Adrenal gland (tissue), 12 donors: ENCODE results near the gene TLK2. TPM values are rescaled to one million over a fixed set of nuclear protein-coding genes. Genes with fewer than 3 reads are reported as not detected.
A peak's percentile ranks its signal among the peaks of the same experiment; 100 is the strongest.
"Not testable (repeated sequence)": the region's sequence is repeated elsewhere in the genome, so short reads cannot be mapped to it uniquely, and the experiment has no call there.

ENCODE experiments used
- DNase-seq, 7 donors: peaks; one replicate each; pipeline ENCODE4 v3.0.0-alpha.2; 2019 to 2020
- H3K27ac ChIP-seq, 5 donors: fragments of 200-600 bp; sonication (generic) in 4 of 5; 1 replicate in 3 of 5; 2 replicates in 2 of 5; pipeline versions ENCODE4 v1.5.1 to v1.8.0; 2016 to 2020; ENCODE audit warnings: mild to moderate bottlenecking in 1 of 5
- H3K27me3 ChIP-seq: fragments of 200-600 bp; 2 replicates; pipeline ENCODE4 v1.8.0; 2021
- H3K36me3 ChIP-seq, 2 donors: fragments of 200-600 bp; replicated peaks in 1 of 2; 1 replicate in 1 of 2; 2 replicates in 1 of 2; pipeline versions ENCODE4 v1.5.1 to v1.8.0; 2018 to 2022
- H3K4me1 ChIP-seq, 2 donors: fragments of 200-600 bp; replicated peaks in 1 of 2; 1 replicate in 1 of 2; 2 replicates in 1 of 2; pipeline versions ENCODE4 v1.5.1 to v1.8.0; 2018 to 2021
- H3K4me3 ChIP-seq, 4 donors: fragments of 200-600 bp; sonication (generic) in 3 of 4; one replicate each; pipeline ENCODE4 v1.5.1; 2016 to 2018
- H3K9me3 ChIP-seq, 3 donors: fragments of 200-600 bp; sonication (generic) in 1 of 3; replicated peaks in 1 of 3; 1 replicate in 2 of 3; 2 replicates in 1 of 3; pipeline versions ENCODE4 v1.5.1 to v1.8.0; 2016 to 2021
- WGBS, 4 donors: extraction: QIAGEN DNeasy Blood & Tissue Kit in 2 of 4; methylation state at CpG; one replicate each; pipeline versions ENCODE4 v1.1.5 to v1.1.7; 2013 to 2017; 5-methylcytosine and 5-hydroxymethylcytosine counted together
- intact Hi-C, 2 donors: fragments of 100-400 bp; cut with DNase I; formaldehyde crosslinking; loops; one replicate each; pipeline versions ENCODE4 v1.14.1 to v1.15.0; 2022 to 2023
- polyA plus RNA-seq, 3 donors: library from polyadenylated mRNA; stranded (reverse); fragments of 200-250 nt in 2 of 3; fragments of 350-450 nt in 1 of 3; fragmentation: Illumina TruSeq in 1 of 3; extraction: RNeasy Lipid Tissue Mini Kit (QIAGEN cat#74804) in 1 of 3; gene quantifications; one replicate each; pipeline ENCODE4 v1.2.3, GENCODE V29; 2013 to 2014
- total RNA-seq, 9 donors: library from RNA; depleted of rRNA in 4 of 9; stranded (reverse); fragments of >200 nt in 4 of 9; fragments of 120-200 nt in 1 of 9; fragmentation: NEBNext Ultra II Directional in 1 of 9; extraction: Animal tissue kit (Norgen Biotek cat#: 25700) in 1 of 9; gene quantifications; one replicate each; pipeline versions ENCODE4 v1.1.0 to v1.2.4, GENCODE V29; 2013 to 2023
- donor health status: healthy with polysubstance abuse.
- donor health status: Bipolar disorder and iron deficiency.
- donor health status: DM: yes; HTN: yes; CAD: no.
- donor health status: DM: no; HTN: no; CAD: no.
- donor health status: DM: no; HTN: no; CAD: no.
- donor health status: DM: yes; HTN: yes; CAD: no.

TLK2 gene
- total and polyA plus RNA-seq, 12 donors, result 13.2 to 68.3 (median 31.2) TPM

DNA sequence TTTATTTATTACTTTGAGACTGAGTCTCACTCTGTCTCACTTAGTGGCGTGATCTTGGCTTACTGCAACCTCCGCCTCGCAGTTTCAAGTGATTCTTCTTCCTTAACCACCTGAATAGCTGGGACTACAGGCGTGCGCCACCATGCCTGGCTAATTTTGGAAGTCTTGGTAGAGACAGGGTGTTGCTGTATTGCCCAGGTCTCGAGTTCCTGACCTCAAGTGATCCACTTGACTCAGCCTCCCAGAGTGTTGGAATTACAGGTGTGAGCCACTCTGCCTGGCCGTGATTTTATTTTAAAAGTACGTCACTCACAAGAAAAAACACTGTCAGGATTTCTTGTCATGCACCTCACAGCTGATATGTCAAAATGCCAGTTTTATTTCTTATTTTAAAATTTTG is 26.2 kb downstream of the TLK2 start:
- H3K4me1 ChIP-seq, result peaks cover 9 to 14% of the 10 kb centered on the region in 2 donors
- DNase-seq, H3K9me3 ChIP-seq, H3K27me3 ChIP-seq, H3K27ac ChIP-seq, intact Hi-C loops, H3K36me3 ChIP-seq, H3K4me3 ChIP-seq: not testable (repeated sequence)
- 93 to 96% (median 95%) methylated on average over 8 of the region's 8 CpGs for WGBS, 4 donors

DNA sequence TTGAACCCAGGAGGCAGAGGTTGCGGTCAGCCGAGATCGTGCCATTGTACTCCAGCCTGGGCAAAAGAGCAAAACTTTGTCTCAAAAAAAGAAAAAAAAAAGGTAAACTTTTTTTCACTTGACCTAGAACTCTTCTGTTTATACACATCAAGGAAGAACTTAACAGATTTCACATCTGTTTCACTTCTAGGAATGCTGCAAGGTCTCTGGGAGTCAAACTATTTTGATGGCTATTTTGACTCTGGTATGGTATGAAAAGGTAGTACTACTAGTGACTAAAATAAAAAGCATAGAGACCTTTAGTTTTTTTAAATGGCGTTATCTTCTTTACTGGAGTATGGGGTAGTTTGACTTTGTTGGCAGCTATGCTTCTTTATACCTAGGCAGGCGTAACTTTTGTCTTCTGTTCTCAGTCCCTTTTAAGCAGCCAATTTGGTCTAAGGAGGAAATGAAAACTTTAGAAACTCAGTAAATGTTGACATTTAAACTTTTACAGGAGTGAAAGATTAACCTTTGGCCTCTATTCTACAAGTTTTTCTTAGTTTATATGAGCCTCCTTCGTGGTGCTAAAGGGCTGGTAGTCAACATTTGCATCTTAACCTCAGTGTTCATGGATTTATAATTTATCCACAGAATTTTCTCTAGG is 28.7 kb downstream of the TLK2 start:
- H3K4me1 ChIP-seq, result peaks cover 9 to 24% of the 10 kb centered on the region in 2 donors
- H3K27me3 ChIP-seq, H3K36me3 ChIP-seq, intact Hi-C loops, DNase-seq, H3K9me3 ChIP-seq, H3K27ac ChIP-seq, H3K4me3 ChIP-seq: not testable (repeated sequence)
- WGBS, 4 donors, result 44 to 54% (median 47%) methylated on average over 6 of the region's 6 CpGs

DNA sequence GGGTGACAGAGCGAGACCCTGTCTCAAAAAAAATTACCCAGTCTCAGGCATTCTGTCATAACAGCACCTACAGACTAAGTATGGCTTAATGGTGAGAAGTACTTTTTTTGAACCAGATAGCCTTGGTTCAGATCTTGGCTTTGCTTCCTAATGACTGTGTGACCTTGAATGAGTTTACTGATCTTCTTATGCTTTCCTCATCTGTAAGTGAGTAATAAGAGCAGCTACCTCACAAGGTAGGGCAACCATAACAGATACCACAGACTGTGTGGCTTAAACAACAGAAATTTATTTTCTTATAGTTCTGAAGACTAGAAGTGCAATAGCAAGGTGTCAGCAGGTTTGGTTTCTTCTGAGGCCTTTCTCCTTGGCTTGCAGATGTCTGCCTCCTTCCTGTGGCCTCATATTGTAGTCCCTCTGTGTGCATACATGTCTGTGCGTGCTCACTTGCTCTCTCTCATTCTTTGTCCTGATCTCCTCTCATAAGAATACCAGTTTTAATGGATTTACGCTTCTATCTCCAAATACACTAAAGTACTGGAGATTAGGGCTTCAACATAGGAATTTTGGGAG is 31.7 kb downstream of the TLK2 start:
- H3K36me3 ChIP-seq, intact Hi-C loops, DNase-seq, H3K4me3 ChIP-seq, H3K27me3 ChIP-seq, H3K9me3 ChIP-seq: not testable (repeated sequence)
- WGBS, 4 donors, result 82 to 95% (median 90%) methylated on average over 2 to 3 of the region's 3 CpGs
- peaks cover 9 to 24% of the 10 kb centered on the region in 2 donors for H3K4me1 ChIP-seq
- H3K27ac ChIP-seq, result peak overlapping the region in 3 of 5 donors; percentile 45 to 62 (median 60)

DNA sequence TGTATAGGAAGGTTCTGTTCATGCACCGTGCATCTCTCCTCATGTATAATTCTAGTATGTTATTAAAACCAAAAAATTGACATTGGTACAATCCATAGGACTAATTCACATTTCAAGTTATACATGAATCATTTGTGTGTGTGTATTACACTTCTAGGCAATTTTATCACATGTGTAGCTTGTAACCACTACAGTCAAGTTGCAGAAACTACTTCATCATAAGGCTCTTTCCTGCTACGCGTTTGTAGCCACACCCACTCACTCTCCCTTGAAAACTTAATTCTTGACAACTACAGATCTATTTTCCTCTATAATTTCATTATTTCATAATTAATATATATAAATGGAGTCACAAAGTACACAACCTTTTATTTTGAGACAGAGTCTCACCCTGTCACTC is 32.4 kb downstream of the TLK2 start:
- Histone ChIP-seq H3K27ac (peak overlapping the region in 3 of 5 donors; percentile 45 to 62 (median 60)), H3K4me1 (peaks cover 9 to 24% of the 10 kb centered on the region in 2 donors)
- H3K9me3 ChIP-seq, H3K4me3 ChIP-seq, DNase-seq, H3K27me3 ChIP-seq, intact Hi-C loops, H3K36me3 ChIP-seq: not testable (repeated sequence)
- 64 to 79% (median 71%) methylated on average over 3 of the region's 3 CpGs for WGBS, 4 donors

DNA sequence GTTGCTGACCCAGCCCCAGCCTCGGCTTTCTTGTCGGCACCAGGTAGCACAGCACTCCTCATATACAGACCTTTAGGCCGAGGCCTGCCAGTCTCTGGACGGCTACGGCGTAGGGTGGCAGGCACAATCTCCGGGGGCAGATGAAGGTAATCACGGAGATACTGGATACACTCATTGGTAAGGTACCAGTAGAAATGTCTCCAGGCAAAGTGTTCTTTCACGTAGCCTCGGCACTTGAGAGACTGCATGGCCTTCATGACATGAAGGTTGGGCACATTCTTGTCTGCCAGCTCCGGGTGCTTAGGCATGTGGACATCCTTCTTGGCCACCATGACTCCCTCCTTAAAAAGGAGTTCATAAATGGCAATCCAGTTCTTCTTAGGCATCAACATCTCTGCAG is 37.8 kb downstream of the TLK2 start:
- H3K4me3 ChIP-seq, H3K27ac ChIP-seq, H3K36me3 ChIP-seq, DNase-seq, H3K27me3 ChIP-seq, H3K9me3 ChIP-seq, H3K4me1 ChIP-seq, intact Hi-C loops: not testable (repeated sequence)
- WGBS, 4 donors, result 81 to 93% (median 88%) methylated on average over 11 of the region's 11 CpGs

DNA sequence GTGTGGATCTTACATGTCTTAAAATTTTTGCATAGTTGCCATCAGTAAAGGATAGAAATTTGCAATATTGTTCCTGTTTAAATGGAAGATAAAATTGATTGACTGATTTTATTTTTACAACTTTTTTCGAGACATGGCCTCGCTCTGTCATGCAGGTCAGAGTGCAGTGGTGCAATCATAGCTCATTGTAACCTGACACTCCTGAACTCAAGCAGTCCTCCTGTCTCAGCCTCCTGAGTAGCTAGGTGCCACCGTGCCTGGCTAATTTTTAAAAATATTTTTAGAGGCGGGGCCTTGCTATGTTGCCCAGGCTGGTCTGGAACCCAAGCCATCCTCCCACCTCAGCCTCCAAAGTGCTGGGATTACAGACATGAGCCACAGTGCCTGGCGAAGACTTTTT is 42.7 kb downstream of the TLK2 start:
- H3K9me3 ChIP-seq, H3K4me1 ChIP-seq, intact Hi-C loops, H3K27me3 ChIP-seq, H3K4me3 ChIP-seq, DNase-seq, H3K27ac ChIP-seq: not testable (repeated sequence)
- 84 to 89% (median 87%) methylated on average over 5 of the region's 5 CpGs for WGBS, 4 donors
- peaks cover 0 to 16% of the 10 kb centered on the region in 2 donors for H3K36me3 ChIP-seq

DNA sequence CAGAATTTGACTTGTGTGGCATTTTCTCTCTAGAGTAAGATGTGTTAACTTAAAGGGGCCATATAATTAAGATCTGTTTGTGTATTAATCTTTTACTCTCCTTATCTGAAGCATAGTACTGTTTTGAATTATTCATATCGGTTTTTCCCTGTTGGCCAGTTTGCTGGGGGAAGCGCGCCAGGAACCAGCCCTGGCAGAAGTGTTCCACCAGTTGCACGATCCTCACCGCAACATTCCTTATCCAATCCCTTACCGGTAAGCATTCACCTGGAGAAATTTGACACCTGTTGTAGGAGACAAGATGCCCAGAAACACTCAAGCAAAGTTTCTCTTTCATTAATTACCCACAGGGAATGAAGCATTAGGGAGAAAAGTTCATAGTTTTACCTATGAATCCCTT is 45.5 kb downstream of the TLK2 start:
- H3K27me3 ChIP-seq, H3K9me3 ChIP-seq, H3K4me3 ChIP-seq, H3K4me1 ChIP-seq, DNase-seq, intact Hi-C loops, H3K27ac ChIP-seq: not testable (repeated sequence)
- 85 to 93% (median 91%) methylated on average over 6 of the region's 6 CpGs for WGBS, 4 donors
- H3K36me3 ChIP-seq, result peaks cover 0 to 16% of the 10 kb centered on the region in 2 donors

DNA sequence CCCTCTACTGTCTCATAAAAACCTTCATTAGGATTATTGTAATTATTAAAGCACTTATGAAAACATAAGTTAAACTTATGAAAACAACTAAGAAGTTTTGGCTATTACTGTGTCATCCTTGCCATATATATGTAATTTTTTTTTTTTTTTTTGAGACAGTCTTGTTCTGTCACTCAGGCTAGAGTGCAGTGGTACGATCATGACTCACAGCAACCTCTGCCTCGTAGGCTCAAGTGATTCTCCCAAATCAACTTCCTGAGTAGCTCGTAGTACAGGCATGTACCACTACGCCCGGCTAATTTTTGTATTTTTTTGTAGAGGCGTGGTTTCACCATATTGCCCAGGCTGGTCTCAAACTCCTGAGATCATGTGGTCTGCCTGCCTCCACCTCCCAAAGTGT is 46.7 kb downstream of the TLK2 start:
- H3K4me1 ChIP-seq, intact Hi-C loops, H3K27me3 ChIP-seq, DNase-seq, H3K9me3 ChIP-seq, H3K4me3 ChIP-seq, H3K27ac ChIP-seq: not testable (repeated sequence)
- 81 to 86% (median 84%) methylated on average over 6 of the region's 6 CpGs for WGBS, 4 donors
- H3K36me3 ChIP-seq, result peaks cover 0 to 19% of the 10 kb centered on the region in 2 donors

DNA sequence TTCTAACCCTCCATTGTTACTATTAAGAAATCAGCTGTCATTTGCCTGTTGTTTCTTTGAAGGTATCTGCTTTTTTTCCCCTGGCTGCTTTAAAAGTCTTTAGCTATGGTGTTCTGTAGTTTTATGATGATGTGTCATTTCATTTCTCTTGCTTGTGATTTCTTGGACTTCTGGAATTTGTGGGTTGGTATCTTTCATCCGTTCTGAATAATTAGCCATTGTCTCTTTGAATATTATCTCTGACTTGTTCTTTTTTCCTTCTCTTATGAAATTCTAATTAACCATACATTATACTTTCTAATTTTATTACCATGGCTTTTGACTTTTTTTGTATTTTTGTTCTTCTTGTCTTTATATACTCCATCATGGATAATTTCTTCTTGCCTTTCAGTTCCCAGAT is 52.3 kb downstream of the TLK2 start:
- intact Hi-C loops, H3K4me3 ChIP-seq, H3K9me3 ChIP-seq, H3K27me3 ChIP-seq, H3K27ac ChIP-seq, H3K4me1 ChIP-seq, H3K36me3 ChIP-seq, DNase-seq: not testable (repeated sequence)
- 85 to 92% (median 88%) methylated on average over 1 of the region's 1 CpG for WGBS, 4 donors

DNA sequence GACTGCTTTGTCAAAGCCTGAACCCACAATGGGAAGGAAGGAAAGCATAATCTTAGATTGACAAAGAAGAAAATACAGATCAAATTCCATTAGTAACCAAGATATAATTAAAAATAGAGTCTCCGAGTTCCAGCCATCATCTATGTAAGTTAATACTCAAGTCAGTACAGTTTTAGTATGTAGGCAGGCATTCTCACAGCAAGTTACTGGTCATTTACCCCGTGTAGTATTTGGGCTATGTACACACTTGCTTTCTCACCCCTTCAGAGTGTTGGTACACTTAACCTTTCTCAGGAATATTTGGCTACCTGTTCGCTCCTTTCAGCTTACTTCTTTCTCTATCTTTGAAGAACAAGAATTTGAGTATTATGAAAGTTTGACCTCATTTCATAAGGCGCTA is 57.9 kb downstream of the TLK2 start:
- intact Hi-C loops, H3K27ac ChIP-seq, H3K27me3 ChIP-seq, H3K4me1 ChIP-seq, H3K9me3 ChIP-seq, DNase-seq, H3K4me3 ChIP-seq: not testable (repeated sequence)
- H3K36me3 ChIP-seq, result peaks cover 0 to 16% of the 10 kb centered on the region in 2 donors
- 92 to 98% (median 94%) methylated on average over 3 of the region's 4 CpGs for WGBS, 4 donors

DNA sequence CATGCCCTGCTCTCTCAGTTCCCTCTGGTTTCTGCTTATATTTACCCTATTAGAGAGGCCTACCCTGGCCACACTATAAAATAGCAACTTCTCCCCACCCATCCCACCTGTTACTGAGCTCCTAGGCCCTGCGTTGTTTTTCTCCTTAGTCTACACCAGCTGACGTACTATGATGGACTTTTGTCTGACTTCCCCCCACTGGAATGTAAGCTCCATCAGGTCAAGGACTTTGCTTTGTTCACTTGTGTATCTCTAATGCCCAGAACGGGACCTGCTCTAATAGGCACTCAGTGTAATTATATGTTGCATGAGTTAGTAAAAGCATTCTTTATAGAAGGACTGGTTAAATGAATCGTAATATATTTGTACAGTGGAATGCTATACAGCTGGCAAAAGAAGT is 62.4 kb downstream of the TLK2 start:
- H3K27me3 ChIP-seq, intact Hi-C loops, H3K4me3 ChIP-seq, H3K9me3 ChIP-seq: not testable (repeated sequence)
- peaks cover 0 to 22% of the 10 kb centered on the region in 2 donors for H3K4me1 ChIP-seq
- peaks cover 0 to 14% of the 10 kb centered on the region in 2 donors for H3K36me3 ChIP-seq
- peak in 3 of 7 donors; percentile 14 to 50 (median 25) for DNase-seq
- H3K27ac ChIP-seq, result peak overlapping the region in 3 of 5 donors; percentile 26 to 78 (median 49)
- WGBS, 4 donors, result 48 to 67% (median 58%) methylated on average over 4 of the region's 4 CpGs
